GM21737 (cell line): Measurements from ENCODE around the gene PFKL.
"Not testable (repeated sequence)": the region's sequence is repeated elsewhere in the genome, so short reads cannot be mapped to it uniquely, and the experiment has no call there.

ENCODE experiments used
- ATAC-seq: cut with Tn5 transposase; IDR thresholded peaks from one replicate; pipeline ENCODE4 v1.9.1; 2021; ENCODE audit warnings: mild to moderate bottlenecking, moderate library complexity; ENCODE audit not compliant: unreplicated experiment

PFKL gene

GRCh38 chr21:44275041-44275440 is 24.8 kb upstream of the PFKL start:
- no peak for ATAC-seq

- no peak for ATAC-seq
Observed at GRCh38 chr21:44279354-44280260, 20.2 kb upstream of the PFKL start.

GRCh38 chr21:44281801-44282200 is 18.1 kb upstream of the PFKL start:
- ATAC-seq: no peak

GRCh38 chr21:44282370-44282769 is 17.5 kb upstream of the PFKL start:
- ATAC-seq: no peak

- not testable (repeated sequence) for ATAC-seq
Observed at GRCh38 chr21:44283211-44283785, 16.6 kb upstream of the PFKL start.

GRCh38 chr21:44283948-44284347 is 15.9 kb upstream of the PFKL start:
- ATAC-seq: no peak

GRCh38 chr21:44285138-44285992 is 14.5 kb upstream of the PFKL start, which contains the start of gene AIRE:
AIRE (plus strand) TSS chr21:44285876; CDS start chr21:44286007, 131 bp downstream.
- ATAC-seq: no peak

- ATAC-seq: no peak
Observed at GRCh38 chr21:44286086-44286715, 13.7 kb upstream of the PFKL start.

GRCh38 chr21:44286716-44287632 is 12.9 kb upstream of the PFKL start:
- no peak for ATAC-seq

GRCh38 chr21:44288251-44289110 is 11.4 kb upstream of the PFKL start:
- no peak for ATAC-seq

GRCh38 chr21:44289381-44290010 is 10.4 kb upstream of the PFKL start:
- no peak for ATAC-seq

- no peak for ATAC-seq
Observed at GRCh38 chr21:44290327-44291077, 9.4 kb upstream of the PFKL start.

GRCh38 chr21:44291078-44291935 is 8.5 kb upstream of the PFKL start:
- ATAC-seq: no peak

- ATAC-seq: no peak
Observed at GRCh38 chr21:44291936-44292811, 7.7 kb upstream of the PFKL start.

GRCh38 chr21:44292812-44293195 is 7.0 kb upstream of the PFKL start:
- ATAC-seq: no peak
